Hypothalamus (tissue), 51 donors: ENCODE results near the gene BCAS2.
"Not testable (repeated sequence)": the region's sequence is repeated elsewhere in the genome, so short reads cannot be mapped to it uniquely, and the experiment has no call there.

ENCODE experiments used
- DNase-seq, 51 donors: peaks; one replicate each; lab custom pipeline; 2025; lab: John Stamatoyannopoulos, UW

The BCAS2 gene

DNA sequence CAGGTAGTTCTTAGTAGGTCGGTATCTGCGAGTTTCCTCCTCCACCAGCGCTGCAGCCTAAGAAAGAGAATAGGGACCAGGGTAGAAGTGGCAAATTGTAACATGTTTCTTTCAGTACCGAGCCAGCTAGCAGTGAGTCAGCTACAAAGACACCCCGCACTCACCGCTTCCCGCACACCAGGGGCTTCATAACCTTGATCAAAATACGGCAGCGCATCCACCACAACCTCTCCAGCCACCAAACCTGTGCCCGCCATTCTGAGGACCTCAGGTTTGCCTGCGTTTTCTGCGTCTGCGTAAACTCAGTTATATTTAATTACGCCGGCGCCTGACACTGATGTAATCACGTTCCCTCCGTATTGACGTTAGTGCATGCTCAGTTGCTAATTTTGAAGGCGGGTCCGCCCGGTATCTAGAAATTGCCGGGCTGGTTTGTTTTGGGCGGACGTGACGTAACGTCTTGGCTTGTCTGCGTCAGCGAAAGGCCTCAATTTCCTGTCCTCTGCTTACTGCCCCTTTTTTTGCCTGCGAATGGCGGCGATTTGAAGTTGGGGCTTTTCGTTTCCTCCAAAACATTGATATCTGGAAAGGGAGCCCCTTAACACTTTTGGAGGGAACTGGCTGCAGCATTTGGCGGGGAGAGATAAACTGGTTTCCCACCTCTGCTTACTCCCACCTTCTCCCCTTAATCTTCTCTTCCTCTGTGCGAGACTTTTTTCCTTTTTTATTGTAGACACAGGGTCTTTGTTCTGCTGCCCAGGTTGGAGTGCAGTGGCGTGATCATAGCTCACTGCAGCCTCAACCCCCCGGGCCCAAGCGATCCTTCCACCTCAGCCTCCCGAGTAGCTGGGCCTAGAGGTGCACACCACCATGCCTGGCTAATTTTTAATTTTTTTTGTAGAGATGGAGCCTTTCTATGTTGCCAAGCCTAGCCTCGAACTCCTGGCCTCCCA, at the start of gene BCAS2:
TSS of gene BCAS2 (minus strand) at position 281 of the 953 bp plus-strand sequence. CDS start at position 257, 24 bp downstream.
- peak; percentile 54 to 98 (median 91) for DNase-seq

DNA sequence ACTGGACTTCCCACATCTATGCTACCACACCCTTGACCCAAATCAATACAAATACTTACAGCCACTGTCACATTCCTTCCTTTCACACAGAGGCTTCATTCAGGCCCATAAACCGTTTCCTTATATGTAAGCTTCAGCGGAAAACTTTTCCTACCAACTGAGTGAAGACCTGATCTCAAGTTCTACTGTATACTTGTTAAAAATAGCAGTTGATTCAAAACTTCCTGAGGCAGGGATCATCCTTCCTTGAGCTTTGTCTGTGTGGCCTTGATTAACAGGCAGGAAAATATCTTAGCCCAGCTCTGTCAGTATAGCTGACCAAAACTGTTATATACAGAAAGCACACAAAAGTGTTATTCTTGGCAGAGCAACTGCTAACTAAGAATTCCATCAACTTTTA, 45.7 kb upstream of the BCAS2 start:
- DNase-seq: no peak

DNA sequence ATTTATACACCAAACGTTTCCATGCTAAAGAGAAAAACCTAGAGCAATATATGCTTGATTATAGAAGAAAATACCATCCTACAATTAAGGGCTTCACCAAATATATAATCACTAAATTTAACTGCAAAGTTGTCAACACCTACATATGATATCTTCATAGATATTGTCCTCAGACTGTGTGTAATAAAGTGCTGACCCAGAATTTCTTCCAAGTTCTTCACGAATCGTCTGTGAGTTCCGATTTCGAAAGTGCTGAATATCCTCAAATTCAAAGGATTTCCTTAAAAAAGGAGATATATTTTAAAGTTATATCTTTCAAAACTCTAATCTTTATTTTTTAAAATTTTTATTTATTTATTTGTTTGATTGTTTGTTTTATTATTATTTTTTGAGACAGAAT, 41.9 kb upstream of the BCAS2 start:
- no peak for DNase-seq

DNA sequence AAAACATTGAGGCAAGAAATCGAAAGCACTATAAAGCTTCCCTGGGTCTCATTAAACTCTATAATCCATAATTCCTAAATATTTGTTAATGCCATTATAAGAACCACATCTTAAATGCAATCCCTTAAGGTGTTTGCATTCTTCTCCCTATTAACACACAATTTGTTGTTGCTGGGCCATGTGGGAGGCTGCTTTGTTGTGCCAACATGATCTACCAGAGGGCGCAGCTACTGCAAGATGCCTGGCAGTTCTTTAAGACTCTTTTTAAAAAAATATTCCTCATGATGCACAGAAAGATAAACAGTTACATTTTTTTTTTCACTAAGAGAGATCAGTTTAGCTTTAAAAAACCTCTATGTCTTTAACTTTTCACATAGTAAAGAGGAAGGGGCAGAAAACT, 39.0 kb upstream of the BCAS2 start:
- no peak for DNase-seq

DNA sequence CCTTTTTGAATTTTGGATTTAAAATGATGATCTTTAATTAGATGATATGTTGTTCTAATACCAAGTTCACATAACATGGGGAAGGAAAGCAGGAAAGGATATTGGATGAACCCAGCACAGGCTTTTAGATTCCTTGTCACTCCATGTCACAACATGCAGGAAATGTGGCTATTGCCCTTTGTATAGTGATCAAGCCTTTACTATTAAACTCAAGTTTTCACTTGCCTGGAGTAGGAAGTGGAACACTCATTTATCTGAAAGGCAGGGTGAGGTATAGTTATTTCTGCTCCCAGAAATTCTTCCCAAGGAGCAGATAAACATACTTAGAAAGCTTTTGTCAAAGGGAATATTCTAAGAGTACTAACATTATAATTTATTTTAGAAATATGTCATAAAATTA, 37.2 kb upstream of the BCAS2 start:
- DNase-seq: no peak

DNA sequence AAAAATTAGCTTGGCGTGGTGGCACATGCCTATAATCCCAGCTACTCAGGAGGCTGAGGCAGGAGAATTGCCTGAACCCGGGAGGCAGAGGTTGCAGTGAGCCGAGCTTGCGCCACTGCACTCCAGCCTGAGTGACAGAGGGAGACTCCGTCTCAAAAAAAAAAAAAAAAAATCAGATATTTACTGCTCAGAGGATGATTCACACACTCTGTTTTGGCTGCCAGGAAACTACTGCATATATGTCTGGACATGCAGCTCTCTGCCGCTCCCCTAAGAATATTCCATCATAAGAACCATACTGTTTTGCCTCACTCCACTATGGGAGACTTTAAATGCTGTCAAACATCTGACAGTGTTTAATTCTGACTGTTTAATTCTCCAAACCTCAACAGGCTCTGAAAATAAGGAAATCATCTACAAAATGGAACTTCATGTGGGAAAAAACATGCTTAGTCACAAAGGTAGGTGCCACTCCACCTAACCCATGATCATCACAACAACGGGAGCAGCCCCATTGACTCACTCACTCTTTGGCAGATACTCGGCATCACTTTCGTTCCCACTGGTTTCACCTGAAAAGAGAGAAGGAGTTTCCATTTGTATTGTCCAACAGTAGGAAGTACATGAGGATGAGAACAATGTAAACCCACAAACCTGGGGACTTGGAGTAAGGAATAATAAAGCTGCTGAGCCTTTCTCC, 29.3 kb upstream of the BCAS2 start:
- no peak for DNase-seq

DNA sequence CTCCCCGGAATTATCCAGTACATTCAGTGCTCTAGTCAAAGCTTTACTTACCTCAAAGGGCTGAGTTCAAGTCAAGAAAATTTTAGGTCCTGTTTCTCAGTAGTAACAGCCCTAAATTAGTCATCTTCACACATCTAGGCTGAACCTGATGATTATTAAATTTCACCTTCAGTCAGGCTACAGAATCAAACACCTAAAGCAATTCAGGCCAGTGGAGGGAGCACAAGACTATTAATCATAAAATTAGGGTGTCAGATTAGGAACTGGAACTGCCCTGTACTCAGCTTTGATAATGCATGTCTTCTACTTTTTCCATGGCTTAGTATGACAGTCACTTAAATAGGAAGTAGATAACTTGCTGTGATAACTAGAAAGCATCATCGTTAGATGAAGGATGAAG, 28.4 kb upstream of the BCAS2 start:
- no peak for DNase-seq

DNA sequence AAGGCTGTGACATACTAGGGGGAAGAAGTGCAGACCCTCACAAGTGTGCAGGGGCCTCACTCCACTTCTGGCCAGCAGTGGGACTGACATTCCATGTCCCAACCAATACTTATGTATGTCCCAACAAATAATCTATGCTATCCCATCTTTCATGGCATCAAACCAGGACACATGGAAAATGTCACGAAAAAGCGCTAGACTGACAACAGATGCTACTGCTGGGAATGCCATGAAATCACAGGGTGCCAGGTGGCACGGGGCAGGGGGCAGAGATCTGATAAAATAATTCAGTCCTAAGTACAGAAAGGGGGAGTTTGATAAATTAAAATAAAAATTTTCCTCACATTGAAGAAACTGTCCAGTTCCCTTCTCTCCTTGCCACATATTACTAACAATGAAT, 27.6 kb upstream of the BCAS2 start:
- no peak for DNase-seq

DNA sequence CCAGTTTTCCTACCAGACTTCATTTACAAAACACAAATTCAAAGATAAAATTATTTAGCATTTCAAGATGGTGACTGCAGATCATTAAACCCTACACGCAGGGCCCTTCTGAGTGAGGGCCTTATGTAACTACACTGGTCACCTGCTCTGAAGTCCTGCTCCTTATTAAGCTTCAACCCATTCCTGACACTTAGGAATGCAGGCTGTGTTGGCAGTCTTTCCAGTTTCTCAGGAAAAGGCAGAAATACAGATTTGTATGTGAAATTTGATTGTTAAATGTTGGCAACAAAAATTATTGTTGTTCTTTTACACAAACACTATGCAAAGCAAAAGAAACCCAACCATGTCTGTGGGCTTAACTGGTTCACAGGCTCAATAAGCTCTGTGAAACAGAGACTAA, 25.8 kb upstream of the BCAS2 start:
- no peak for DNase-seq

DNA sequence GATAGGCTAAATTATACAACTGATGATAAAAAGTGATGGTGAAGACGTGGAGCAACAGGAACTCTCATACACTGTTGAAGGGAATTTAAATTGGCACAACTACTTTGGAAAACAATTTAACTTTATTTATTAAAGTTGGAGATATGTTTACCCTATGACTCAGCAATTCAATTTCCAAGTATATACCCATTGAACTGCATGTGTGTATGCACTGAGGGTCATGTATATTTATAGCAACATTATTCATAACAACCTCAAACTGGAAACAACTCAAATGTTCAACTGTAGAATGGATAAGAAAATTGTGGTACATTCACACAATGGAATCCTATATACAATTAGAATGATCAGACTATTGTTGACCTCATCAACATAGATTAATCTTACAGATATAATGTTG, 16.5 kb upstream of the BCAS2 start:
- no peak for DNase-seq

DNA sequence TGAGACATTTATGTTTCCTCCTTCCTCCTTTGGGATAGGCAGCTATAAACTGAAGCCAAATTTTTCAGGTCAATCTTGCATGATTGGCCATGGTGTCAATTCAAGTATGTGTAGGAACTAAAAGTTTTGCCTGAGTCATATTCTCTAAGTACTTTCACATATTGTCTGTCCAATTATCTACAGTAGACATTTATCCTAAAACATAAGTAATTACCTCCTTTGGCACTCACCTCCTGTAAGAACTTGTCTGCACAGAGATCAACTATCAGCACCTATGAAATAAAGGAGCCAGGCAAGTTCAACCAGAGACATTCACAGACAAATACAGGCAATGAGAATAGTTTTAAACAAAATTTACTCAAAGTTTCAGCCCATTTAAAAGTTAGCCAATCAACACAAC, 14.2 kb upstream of the BCAS2 start:
- DNase-seq: no peak

DNA sequence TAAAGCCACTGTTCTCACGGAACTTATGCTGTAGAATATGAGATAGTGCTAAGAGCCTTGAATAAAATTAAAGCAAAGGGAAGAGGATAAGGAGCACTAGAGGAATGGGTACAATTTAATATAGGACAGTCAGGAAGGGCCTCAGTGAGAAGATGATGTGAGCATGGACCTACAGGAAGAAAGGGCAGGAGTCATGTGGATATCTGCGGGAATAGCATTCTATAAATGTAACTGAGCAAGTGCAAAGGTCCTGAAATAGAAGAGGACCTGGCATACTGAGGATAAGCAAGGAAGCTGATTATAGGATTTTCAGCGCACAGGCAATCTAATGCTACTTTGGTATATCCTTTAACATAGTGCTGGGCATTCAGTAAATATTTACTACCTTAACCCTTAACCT, 12.6 kb upstream of the BCAS2 start:
- DNase-seq: no peak

DNA sequence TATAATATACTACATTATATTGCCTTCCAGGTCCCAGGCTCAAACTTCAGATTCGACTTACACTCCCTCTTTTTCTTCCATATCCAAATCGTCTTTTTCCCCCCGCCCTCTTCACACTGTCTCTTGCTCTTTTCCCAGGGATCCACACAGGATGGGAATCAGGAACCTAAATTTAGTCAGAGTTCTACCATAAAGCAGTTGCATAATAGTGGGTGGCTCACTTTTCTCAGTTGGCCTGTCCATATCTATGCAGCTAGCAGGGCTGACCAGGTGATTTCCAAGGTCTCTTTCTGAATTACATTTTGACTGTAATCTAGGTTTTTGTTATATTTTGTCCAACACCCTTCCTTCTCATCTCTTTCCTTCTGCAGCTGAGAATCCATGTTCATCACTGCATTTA, 7.7 kb upstream of the BCAS2 start:
- DNase-seq: no peak

DNA sequence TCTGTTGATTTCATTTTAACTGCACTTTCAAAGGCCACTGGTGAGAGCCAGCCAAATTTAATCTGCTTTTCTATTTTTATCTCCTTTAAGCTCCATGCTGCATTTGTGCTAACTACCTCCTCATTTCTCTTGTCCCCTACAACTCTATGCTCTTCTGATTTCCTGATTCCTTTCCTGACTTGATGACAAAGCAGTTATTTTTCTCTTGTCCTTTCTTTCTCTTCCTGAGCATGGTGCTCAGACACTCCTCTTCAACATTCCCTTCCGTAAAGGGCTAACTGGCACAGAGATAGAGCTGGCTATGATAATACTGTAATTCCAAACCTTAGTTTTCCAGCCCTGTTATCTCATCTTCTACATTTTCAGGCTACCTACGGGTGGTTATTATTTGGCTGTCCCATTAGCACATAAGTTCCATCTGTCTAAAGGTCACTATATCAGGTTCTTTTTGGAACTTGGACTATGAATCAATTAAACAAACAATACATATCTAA, 6.8 kb upstream of the BCAS2 start:
- no peak for DNase-seq

DNA sequence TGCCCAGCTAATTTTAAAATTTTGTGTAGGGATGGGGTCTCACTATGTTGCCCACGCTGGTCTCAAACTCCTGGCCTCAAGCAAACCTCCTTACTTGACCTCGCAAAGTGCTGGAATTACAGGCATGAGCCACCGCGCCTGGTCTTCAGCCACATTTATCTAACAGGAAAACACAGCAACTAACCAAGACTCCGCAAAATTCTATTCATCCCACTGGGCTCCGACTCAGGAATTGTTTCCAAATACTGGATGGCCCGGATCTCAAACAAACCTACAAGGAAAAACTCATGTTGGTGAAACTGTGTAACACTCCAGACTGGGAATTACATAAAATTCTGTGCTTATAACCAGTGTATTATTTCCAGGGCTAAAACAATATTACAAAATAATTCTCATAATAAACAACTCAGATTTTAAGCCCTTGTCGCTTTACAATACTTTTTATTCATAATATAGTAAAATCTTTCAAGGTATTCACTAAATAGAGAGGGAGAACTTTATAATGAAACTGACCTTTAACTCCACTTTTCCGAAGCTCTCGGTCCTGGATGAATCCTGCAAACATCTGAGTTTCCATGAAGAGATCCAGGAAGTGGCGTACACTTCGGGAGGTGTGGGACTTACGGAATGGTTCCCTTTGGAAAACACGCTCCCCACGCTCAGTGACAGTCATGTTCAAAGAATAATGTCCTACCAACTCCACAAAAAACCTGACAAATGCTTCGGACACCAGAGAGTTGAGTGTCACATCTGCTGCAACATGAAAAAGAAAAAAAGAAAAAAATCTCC, 6.0 kb upstream of the BCAS2 start:
- no peak for DNase-seq

DNA sequence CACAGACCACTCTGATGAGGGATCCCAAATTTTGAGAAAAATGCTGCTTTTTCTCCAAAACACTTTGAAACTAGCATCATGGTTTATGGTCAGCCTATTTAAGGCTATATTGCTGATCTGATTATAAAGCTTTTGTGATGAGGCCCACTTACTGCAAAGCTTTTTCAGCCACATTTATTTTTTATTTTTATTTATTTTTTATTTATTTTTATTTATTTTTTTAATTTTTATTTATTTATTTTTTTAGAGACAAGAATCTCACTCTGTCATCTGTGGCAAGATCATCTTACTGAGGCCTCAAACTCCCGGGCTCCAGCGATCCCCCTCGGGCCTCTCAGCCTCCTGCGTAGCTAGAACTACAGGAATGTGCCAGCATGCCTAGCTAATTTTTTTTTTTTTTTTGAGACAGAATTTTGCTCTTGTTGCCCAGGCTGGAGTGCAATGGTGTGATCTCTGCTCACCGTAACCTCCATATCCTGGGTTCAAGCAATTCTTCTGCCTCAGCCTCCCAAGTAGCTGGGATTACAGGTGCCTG, 5.2 kb upstream of the BCAS2 start:
- no peak for DNase-seq

DNA sequence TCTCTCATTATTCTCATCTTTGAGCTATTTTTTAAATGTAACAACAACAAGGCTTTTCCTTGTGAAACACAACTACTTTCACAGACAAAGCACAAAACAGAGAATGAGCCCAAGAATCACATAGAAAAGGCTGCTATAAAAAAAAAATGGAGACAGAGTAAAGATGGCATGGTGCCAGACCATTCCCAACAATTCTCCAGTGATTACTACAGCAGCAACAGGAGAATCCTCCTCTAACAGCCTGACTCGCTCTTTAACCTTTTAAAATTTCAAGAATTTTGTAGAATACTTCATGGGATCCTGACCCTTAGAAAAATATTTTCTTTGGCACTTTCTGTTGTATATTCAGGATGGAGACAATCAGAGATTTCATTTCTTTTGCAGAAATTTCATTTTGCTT, 3.8 kb upstream of the BCAS2 start:
- no peak for DNase-seq

DNA sequence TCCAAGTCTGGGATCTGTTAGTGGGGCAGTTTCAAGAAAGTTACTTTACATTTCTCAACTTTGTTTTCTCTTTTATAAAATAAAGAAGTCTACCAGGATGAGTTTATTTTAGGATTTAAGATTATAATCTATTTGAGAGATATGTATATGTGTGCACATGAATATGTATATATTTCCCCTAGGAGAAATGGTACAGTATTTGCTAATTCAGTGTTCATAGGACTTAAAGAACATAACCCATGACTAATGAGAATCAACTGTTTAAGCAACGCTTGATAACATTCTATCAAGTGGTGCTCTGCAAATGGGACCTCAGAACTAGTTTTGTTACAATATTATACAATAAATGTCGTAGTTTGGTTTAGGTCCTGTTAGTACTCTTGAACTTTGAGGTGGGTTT, 7.0 kb downstream of the BCAS2 start:
- no peak for DNase-seq

DNA sequence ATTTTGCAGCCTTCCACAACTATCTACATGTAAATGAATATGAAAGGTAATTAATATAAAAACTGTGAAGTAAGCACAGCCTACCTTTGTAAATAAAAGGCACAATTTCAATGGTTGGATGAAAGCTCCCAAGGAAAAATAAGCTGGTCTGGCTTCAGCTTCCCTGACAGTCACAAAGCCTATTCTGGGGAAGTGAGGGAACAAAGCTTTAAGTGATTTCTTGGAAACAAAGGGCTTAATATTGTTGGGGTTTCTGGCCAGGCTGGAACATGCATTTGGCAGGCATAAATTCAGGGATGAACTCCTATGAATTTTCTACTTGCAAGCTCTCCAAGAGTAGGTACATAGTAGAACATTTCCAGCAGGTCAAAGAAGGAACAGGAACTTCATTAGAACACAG, 17.3 kb downstream of the BCAS2 start:
- DNase-seq: peak in 4 of 51 donors; percentile 8 to 34 (median 10)

DNA sequence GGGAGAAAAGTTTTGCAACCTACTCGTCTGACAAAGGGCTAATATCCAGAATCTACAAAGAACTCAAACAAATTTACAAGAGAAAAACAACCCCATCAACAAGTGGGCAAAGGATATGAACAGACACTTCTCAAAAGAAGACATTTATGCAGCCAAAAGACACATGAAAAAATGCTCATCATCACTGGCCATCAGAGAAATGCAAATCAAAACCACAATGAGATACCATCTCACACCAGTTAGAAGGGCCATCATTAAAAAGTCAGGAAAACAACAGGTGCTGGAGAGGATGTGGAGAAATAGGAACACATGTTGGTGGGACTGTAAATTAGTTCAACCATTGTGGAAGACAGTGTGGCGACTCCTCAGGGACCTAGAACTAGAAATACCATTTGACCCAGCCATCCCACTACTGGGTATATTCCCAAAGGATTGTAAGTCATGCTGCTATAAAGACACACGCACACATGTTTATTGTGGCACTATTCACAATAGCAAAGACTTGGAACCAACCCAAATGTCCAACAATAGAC, 18.4 kb downstream of the BCAS2 start:
- DNase-seq: not testable (repeated sequence)

DNA sequence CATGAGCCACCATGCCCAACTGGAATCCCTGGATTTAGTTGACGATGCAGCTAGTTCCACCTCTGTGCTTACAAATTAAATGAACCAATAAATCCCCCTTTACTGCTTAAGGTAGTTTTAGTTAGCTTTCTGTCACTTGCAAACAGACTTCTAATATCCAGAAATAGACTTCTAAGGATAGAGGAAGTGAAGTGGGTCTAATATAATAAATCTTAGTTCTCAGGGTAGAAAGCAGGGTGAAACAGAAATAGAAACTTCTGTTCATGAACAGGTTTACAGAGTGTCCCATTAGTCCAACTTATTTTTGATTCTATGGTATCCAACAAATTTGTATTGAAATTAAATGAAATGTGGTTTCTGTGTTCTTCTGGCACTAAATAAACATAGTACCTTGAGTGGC, 20.1 kb downstream of the BCAS2 start:
- no peak for DNase-seq
